ENCODE results near the gene PDCD6IP. TPM values are rescaled to one million over a fixed set of nuclear protein-coding genes. Genes with fewer than 3 reads are reported as not detected.
"Not testable (repeated sequence)": the region's sequence is repeated elsewhere in the genome, so short reads cannot be mapped to it uniquely, and the experiment has no call there.

PDCD6IP gene
- total RNA-seq, 2 donors from 2014 or later, result 117 to 151 TPM

DNA sequence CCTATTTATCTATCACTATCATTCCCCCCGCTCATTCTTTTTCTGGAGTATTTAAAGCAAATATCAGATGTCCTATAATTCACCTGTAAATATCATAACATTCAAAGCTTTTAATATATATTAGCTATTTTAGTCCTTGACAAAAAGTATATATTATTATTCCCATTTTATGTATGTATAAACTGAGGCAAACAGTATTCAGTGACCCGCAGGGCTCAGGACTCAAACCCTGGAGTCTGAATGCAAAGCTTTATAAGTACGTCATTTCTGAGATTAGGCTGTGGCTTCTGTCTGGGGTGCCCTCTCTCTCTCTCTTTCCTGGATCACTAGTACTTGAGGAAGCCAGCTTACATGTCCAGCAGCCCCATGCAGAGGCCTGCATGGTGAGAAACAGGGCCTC lies 20.4 kb upstream of the PDCD6IP start:
- no peak overlapping the region for H3K4me3 ChIP-seq
- no peak for DNase-seq (ENCODE audit: low spot score)
- no peaks in the 10 kb centered on the region for H3K36me3 ChIP-seq
- TF ChIP-seq, protein P1, sequence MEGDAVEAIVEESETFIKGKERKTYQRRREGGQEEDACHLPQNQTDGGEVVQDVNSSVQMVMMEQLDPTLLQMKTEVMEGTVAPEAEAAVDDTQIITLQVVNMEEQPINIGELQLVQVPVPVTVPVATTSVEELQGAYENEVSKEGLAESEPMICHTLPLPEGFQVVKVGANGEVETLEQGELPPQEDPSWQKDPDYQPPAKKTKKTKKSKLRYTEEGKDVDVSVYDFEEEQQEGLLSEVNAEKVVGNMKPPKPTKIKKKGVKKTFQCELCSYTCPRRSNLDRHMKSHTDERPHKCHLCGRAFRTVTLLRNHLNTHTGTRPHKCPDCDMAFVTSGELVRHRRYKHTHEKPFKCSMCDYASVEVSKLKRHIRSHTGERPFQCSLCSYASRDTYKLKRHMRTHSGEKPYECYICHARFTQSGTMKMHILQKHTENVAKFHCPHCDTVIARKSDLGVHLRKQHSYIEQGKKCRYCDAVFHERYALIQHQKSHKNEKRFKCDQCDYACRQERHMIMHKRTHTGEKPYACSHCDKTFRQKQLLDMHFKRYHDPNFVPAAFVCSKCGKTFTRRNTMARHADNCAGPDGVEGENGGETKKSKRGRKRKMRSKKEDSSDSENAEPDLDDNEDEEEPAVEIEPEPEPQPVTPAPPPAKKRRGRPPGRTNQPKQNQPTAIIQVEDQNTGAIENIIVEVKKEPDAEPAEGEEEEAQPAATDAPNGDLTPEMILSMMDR (IDR thresholded peaks at IDR 0.05), result no peak
- no peaks in the 10 kb centered on the region for H3K27me3 ChIP-seq (replicated peaks; ENCODE audit: insufficient read depth)
- H3K27ac ChIP-seq, result no peak overlapping the region
- H3K9me3 ChIP-seq, result no peaks in the 10 kb centered on the region
- ATAC-seq (ENCODE audit: insufficient number of reproducible peaks, low FRiP score, low read depth), result no peak
- H3K4me1 ChIP-seq (ENCODE audit: control insufficient read depth in 1 of 2, low read depth in 2 of 2), result peaks cover 0 to 9% of the 10 kb centered on the region in 2 donors

- ATAC-seq (ENCODE audit: insufficient number of reproducible peaks, low FRiP score, low read depth) (no peak), DNase-seq (ENCODE audit: low spot score) (no peak)
- Histone ChIP-seq H3K27ac (no peak overlapping the region), H3K27me3 (replicated peaks; ENCODE audit: insufficient read depth) (no peaks in the 10 kb centered on the region), H3K36me3 (no peaks in the 10 kb centered on the region), H3K4me3 (no peak overlapping the region), H3K4me1 (ENCODE audit: control insufficient read depth in 1 of 2, low read depth in 2 of 2) (peaks cover 0 to 9% of the 10 kb centered on the region in 2 donors), H3K9me3 (no peaks in the 10 kb centered on the region)
- TF ChIP-seq, protein P1 (IDR thresholded peaks at IDR 0.05), result no peak
Observed at GRCh38 chr3:33779751-33780150, 18.7 kb upstream of the PDCD6IP start.

- H3K27me3 ChIP-seq (replicated peaks; ENCODE audit: insufficient read depth); H3K4me3 ChIP-seq; H3K9me3 ChIP-seq; ATAC-seq (ENCODE audit: insufficient number of reproducible peaks, low FRiP score, low read depth); H3K27ac ChIP-seq; H3K36me3 ChIP-seq; DNase-seq (ENCODE audit: low spot score); H3K4me1 ChIP-seq (ENCODE audit: control insufficient read depth in 1 of 2, low read depth in 2 of 2): not testable (repeated sequence)
Observed at GRCh38 chr3:33781413-33781812, 17.0 kb upstream of the PDCD6IP start.

DNA sequence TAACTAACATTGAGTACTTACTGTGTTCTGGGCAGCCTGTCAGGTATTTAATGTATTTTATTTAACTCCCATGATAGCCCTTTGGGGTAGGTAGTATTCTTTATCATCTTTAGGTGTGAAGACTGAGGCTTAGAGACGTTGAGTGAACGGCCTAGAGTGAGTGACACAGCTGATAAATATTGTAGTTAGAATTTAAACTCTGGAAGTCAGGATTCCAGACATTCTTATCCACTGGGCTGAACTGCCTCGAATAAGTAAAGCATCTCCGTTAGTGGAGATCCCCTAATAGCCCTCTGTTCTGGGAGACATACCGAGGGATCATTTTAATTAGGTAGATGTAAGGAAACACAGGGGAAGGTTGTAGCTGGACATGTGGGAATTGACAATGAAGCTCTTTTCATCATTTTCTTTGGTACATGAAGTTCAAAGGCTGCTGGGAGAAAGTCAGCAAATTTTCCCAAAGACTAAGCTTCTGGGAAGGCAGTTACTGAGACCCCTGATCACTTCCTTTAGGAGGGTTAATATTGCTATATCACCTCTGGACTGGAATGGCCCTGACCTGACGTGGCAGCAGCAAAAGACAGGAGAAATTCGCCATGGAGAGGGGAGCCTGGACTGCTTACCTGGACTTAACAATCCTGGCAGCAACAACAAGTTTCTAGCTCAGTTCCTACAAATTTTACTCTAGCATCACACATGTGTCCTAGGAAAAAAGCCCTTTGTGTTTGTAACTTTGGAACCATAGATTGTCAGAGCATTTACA lies 11.7 kb upstream of the PDCD6IP start:
- H3K4me3 ChIP-seq, result peak overlapping the region; percentile 62
- no peak overlapping the region for H3K27ac ChIP-seq
- H3K27me3 ChIP-seq (replicated peaks; ENCODE audit: insufficient read depth), result no peaks in the 10 kb centered on the region
- H3K36me3 ChIP-seq, result no peaks in the 10 kb centered on the region
- TF ChIP-seq, protein P1 (IDR thresholded peaks at IDR 0.05), result no peak
- DNase-seq (ENCODE audit: low spot score) (no peak), ATAC-seq (ENCODE audit: insufficient number of reproducible peaks, low FRiP score, low read depth) (peak; percentile 23)
- H3K4me1 ChIP-seq (ENCODE audit: control insufficient read depth in 1 of 2, low read depth in 2 of 2), result peaks cover 0 to 8% of the 10 kb centered on the region in 2 donors
- H3K9me3 ChIP-seq, result no peaks in the 10 kb centered on the region

GRCh38 chr3:33787328-33788009 lies 11.0 kb upstream of the PDCD6IP start:
- Histone ChIP-seq H3K9me3 (no peaks in the 10 kb centered on the region), H3K4me3 (peak overlapping the region; percentile 62), H3K27ac (no peak overlapping the region), H3K36me3 (no peaks in the 10 kb centered on the region), H3K27me3 (replicated peaks; ENCODE audit: insufficient read depth) (no peaks in the 10 kb centered on the region), H3K4me1 (ENCODE audit: control insufficient read depth in 1 of 2, low read depth in 2 of 2) (peaks cover 0 to 8% of the 10 kb centered on the region in 2 donors)
- peak; percentile 75 for ATAC-seq (ENCODE audit: insufficient number of reproducible peaks, low FRiP score, low read depth)
- TF ChIP-seq, protein P1 (IDR thresholded peaks at IDR 0.05), result peak; percentile 74
- DNase-seq (ENCODE audit: low spot score), result peak; percentile 6
